Measurements from ENCODE around the gene ATP8A2.

The ATP8A2 gene

DNA sequence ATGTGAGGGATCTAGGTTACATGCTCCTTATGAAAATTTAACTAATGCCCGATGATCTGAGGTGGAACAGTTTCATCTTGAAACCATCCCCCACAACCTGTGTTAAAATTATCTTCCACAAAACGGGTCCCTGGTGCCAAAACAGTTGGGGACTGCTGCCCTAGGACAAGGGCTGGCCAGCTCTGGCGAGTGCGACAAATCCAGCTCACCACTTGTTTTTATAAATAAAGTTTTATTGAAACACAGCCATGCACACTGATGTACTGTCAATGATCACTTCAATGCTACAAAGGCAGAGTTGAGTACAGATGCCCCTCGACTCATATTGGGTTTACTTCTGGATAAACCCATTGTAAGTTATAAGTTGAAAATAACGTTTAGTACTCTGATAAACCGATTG lies 235.3 kb downstream of the ATP8A2 start:
- no peaks in the 10 kb centered on the region for H3K4me1 ChIP-seq
- H3K9ac ChIP-seq: no peak overlapping the region
- H3K4me2 ChIP-seq: no peak overlapping the region
- peaks cover 0 to 16% (median 9%) of the 10 kb centered on the region in 11 experiments; a peak in 16 of 22 replicates for H3K9me3 ChIP-seq (replicated peaks in 1 of 11)
- H3K27ac ChIP-seq: no peak overlapping the region
- no peaks in the 10 kb centered on the region for H3K27me3 ChIP-seq
- no peaks in the 10 kb centered on the region for H3K36me3 ChIP-seq
- no peak for TF ChIP-seq Cebpa-rat (IDR thresholded peaks at IDR 0.05)
- H4K20me1 ChIP-seq: no peaks in the 10 kb centered on the region
- no peak overlapping the region for H3K4me3 ChIP-seq

DNA sequence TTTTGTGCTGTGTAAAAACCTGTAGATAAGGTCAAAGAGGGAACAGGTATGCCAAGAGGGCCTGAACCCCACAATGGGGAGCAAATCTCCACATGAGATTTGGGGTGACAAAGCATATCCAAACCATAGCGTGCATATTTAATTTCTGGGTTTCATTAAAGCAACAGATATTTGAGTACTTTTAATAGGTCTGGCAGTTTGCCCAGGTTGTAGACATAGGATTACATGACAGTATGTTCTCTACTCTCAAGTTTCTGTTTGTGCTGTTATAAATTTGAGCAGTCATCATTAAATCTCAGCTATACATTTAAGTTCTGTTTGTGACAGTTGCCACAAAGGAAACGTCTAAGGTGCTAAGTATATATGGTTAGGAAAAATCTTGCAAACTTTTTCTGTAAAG lies 236.4 kb downstream of the ATP8A2 start:
- H4K20me1 ChIP-seq: no peaks in the 10 kb centered on the region
- no peaks in the 10 kb centered on the region for H3K27me3 ChIP-seq
- H3K4me2 ChIP-seq: no peak overlapping the region
- H3K9ac ChIP-seq: no peak overlapping the region
- H3K36me3 ChIP-seq: no peaks in the 10 kb centered on the region
- H3K4me3 ChIP-seq: no peak overlapping the region
- no peaks in the 10 kb centered on the region for H3K4me1 ChIP-seq
- TF ChIP-seq Cebpa-rat (IDR thresholded peaks at IDR 0.05): no peak
- H3K9me3 ChIP-seq (replicated peaks in 1 of 11): peaks cover 4 to 18% (median 10%) of the 10 kb centered on the region in 11 experiments; a peak in 18 of 22 replicates
- no peak overlapping the region for H3K27ac ChIP-seq

DNA sequence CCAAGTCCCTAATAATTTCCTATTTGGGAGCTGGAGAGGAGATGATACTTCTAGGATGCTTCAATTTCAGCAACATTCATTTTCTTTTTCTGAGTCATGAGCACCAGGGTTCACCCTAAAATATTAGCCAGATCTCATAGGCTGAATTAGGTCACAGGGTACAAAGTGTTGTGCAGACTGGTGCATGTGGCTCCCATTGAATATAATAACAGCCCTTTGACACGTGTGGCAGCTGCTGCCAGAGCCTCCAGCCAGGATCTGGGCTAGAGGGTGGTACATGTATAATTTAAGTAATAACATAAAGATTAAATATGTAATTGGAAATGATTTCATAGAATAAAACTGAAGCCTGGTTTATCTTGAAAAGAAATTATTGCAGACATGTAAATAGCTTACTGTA lies 244.9 kb downstream of the ATP8A2 start:
- TF ChIP-seq Cebpa-rat (IDR thresholded peaks at IDR 0.05): no peak
- no peaks in the 10 kb centered on the region for H3K36me3 ChIP-seq
- no peak overlapping the region for H3K9ac ChIP-seq
- H3K4me3 ChIP-seq: no peak overlapping the region
- no peak overlapping the region for H3K27ac ChIP-seq
- no peaks in the 10 kb centered on the region for H4K20me1 ChIP-seq
- no peak overlapping the region for H3K4me2 ChIP-seq
- peaks cover 23 to 43% (median 29%) of the 10 kb centered on the region in 11 experiments for H3K9me3 ChIP-seq (replicated peaks in 1 of 11)
- H3K4me1 ChIP-seq: peaks cover 0 to 12% (median 0%) of the 10 kb centered on the region in 10 experiments; a peak in 4 of 20 replicates
- no peaks in the 10 kb centered on the region for H3K27me3 ChIP-seq

DNA sequence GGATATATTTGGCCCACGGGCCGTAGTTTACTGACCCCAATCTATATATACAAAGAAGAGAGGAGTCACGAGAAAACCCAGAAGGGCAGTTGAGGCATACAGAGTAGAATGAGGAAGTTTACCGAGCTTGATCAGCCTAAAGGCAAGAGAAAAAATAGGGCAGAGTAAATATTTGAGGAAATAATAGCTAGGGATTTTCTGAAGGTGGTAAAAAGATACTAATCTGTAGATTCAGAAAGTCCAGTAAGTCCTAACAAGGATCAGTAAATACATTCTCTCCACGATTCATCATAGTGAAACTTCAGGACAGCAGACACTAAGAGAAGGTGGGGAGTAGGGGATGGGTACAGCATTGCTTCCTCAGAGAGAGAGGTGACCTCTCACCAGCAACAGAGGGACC lies 248.1 kb downstream of the ATP8A2 start:
- TF ChIP-seq Cebpa-rat (IDR thresholded peaks at IDR 0.05): no peak
- Histone ChIP-seq H4K20me1 (no peaks in the 10 kb centered on the region), H3K4me3 (no peak overlapping the region), H3K4me2 (no peak overlapping the region), H3K4me1 (peaks cover 0 to 7% (median 0%) of the 10 kb centered on the region in 10 experiments; a peak in 4 of 20 replicates), H3K27me3 (no peaks in the 10 kb centered on the region), H3K36me3 (no peaks in the 10 kb centered on the region), H3K9ac (no peak overlapping the region), H3K27ac (no peak overlapping the region), H3K9me3 (replicated peaks in 1 of 11) (peaks cover 10 to 24% (median 17%) of the 10 kb centered on the region in 11 experiments)

DNA sequence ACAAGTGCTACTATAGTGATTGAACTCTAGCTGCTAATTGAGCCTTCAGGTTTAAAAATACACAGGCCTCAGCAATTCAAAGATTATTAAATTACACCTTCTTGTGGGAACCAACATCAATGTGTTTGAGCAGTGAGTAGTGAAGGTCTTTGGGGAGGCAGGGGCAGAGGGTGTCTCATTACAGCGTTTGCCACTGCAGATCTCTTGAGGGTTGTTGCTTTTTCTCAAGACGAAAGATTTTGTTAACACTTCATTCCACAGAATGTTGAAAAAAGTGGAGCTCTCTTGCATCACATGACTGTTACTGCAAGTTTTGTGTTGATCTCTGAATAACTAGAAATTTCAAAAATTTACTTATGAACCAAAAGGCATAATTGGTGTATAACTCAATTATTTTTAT lies 253.6 kb downstream of the ATP8A2 start:
- H4K20me1 ChIP-seq: no peaks in the 10 kb centered on the region
- peaks cover 15 to 30% (median 21%) of the 10 kb centered on the region in 11 experiments for H3K9me3 ChIP-seq (replicated peaks in 1 of 11)
- no peak overlapping the region for H3K9ac ChIP-seq
- no peak overlapping the region for H3K4me3 ChIP-seq
- peaks cover 0 to 3% (median 0%) of the 10 kb centered on the region in 10 experiments; a peak in 1 of 20 replicates for H3K4me1 ChIP-seq
- no peak overlapping the region for H3K4me2 ChIP-seq
- H3K27ac ChIP-seq: no peak overlapping the region
- H3K27me3 ChIP-seq: no peaks in the 10 kb centered on the region
- no peaks in the 10 kb centered on the region for H3K36me3 ChIP-seq
- no peak for TF ChIP-seq Cebpa-rat (IDR thresholded peaks at IDR 0.05)

DNA sequence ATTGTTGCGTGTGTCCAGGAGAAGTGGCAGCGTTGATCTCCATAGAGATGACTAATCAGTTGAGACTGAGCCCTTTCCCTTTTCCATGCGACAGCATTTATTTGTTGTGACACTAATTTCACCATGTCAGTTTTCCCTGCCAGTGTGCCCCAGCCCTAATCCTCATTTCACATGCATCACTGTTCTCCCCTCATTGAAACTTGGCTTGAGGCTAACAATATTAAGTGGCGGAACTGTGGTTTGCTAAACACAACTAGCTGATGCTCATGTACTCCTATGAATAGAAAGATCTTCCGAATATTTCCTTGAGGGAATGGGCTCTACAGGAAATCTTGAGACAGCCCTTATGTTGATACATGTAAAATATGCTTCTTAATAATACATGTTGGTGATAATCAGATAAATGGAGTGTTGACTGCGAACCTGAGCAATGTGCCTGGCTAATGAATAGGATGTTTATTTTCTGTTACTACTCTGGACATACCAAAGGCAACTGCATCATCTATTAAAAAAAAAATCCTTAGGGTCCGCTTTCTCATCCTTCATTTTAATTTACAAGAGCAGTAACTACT lies 258.6 kb downstream of the ATP8A2 start:
- no peak overlapping the region for H3K27ac ChIP-seq
- H4K20me1 ChIP-seq: no peaks in the 10 kb centered on the region
- H3K9me3 ChIP-seq (replicated peaks in 1 of 11): peaks cover 15 to 29% (median 23%) of the 10 kb centered on the region in 11 experiments
- H3K4me2 ChIP-seq: no peak overlapping the region
- no peak overlapping the region for H3K9ac ChIP-seq
- no peak overlapping the region for H3K4me3 ChIP-seq
- H3K36me3 ChIP-seq: no peaks in the 10 kb centered on the region
- no peak for TF ChIP-seq Cebpa-rat (IDR thresholded peaks at IDR 0.05)
- no peaks in the 10 kb centered on the region for H3K27me3 ChIP-seq
- peaks cover 8 to 41% (median 36%) of the 10 kb centered on the region in 10 experiments; a peak in 19 of 20 replicates for H3K4me1 ChIP-seq

DNA sequence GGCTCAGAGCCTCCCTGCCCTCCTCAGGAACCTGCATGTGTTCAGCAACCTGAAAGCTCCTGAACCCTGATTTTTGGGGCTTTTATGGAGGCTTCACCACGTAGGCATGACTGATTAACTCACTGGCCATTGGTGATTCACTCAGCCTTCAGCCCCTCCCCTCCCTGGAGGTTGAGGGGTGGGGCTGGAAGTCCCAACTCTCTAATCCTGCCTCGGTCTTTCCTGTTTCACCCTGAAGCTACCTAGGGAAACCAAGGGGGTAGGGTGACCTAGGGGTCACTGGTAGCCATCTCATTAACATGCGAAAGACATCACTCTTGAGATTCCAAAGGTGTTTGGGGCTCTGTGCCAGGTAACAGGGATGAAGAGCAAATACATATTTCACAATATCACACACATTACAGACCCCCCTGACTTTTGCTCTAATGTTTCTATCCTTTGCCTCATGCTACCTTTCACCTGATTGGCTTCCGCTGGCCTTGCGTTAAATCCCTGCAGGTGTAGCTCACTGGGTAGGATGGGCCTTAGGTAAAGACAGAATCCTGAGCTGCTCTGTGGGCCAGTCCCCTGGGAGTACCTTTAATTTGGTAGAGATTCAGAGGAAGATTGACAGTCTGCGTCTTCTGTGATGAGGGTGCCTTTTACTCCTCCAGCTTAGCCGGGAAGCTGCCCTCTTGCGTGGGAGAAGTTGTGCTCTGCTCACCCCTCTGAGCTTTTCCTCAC lies 260.6 kb downstream of the ATP8A2 start:
- no peak overlapping the region for H3K27ac ChIP-seq
- H3K9me3 ChIP-seq (replicated peaks in 1 of 11): peaks cover 0 to 29% (median 13%) of the 10 kb centered on the region in 11 experiments; a peak in 15 of 22 replicates
- H3K27me3 ChIP-seq: no peaks in the 10 kb centered on the region
- H3K36me3 ChIP-seq: no peaks in the 10 kb centered on the region
- H3K4me2 ChIP-seq: peak overlapping the region in 7 of 11 experiments; percentile 4 to 74 (median 69); a peak in 10 of 22 replicates
- H3K9ac ChIP-seq: no peak overlapping the region
- H4K20me1 ChIP-seq: no peaks in the 10 kb centered on the region
- H3K4me1 ChIP-seq: peaks cover 8 to 60% (median 50%) of the 10 kb centered on the region in 10 experiments; a peak in 19 of 20 replicates
- TF ChIP-seq Cebpa-rat (IDR thresholded peaks at IDR 0.05): peak in 1 of 11 experiments; percentile 50; a peak in 1 of 22 replicates
- H3K4me3 ChIP-seq: no peak overlapping the region

DNA sequence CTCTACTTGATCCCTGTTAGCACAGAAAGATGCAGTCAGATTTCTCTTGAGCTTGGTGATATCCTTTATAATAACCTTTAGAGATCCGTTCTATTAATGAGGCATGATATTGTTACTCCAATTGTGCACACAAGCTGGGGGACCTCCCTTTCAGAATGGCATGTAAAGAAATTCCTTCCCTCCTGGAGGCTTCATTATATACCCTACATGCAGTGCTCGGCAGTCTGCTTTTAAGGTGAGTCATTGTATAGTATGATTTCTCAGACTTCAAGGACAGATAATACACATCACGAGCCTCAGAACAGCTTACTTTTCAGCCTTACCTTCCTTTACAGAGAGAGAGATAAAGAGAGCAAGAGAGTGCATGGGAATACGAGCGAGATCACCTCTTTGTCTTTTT lies 261.3 kb downstream of the ATP8A2 start:
- Histone ChIP-seq H3K27ac (no peak overlapping the region), H3K36me3 (no peaks in the 10 kb centered on the region), H3K9me3 (replicated peaks in 1 of 11) (peaks cover 0 to 22% (median 8%) of the 10 kb centered on the region in 11 experiments; a peak in 10 of 22 replicates), H3K4me1 (peaks cover 8 to 66% (median 56%) of the 10 kb centered on the region in 10 experiments; a peak in 19 of 20 replicates), H3K27me3 (no peaks in the 10 kb centered on the region), H3K4me3 (no peak overlapping the region), H3K4me2 (peak overlapping the region in 8 of 11 experiments; percentile 61 to 76 (median 69); a peak in 13 of 22 replicates), H4K20me1 (no peaks in the 10 kb centered on the region), H3K9ac (no peak overlapping the region)
- no peak for TF ChIP-seq Cebpa-rat (IDR thresholded peaks at IDR 0.05)

DNA sequence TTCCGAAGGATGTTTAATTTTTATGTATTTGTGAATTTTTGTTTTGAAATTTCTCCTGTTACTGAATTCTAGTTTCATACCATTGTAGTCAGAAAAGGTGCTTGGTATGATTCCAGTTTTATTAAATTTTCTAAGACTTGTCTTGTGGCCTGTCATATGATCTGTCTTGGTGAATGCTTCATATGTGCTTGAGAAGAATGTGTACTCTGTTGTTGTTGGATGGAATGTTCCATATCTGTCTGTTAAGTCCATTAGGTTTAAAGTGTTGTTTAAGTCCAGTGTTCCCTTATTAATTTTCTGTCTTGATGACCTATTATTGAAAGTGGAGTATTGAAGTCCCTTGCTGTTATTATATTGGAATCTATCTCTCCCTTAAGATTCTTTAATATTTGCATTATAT lies 273.9 kb downstream of the ATP8A2 start:
- H3K36me3 ChIP-seq: no peaks in the 10 kb centered on the region
- peaks cover 31 to 82% (median 68%) of the 10 kb centered on the region in 11 experiments for H3K9me3 ChIP-seq (replicated peaks in 1 of 11)
- H3K27ac ChIP-seq: no peak overlapping the region
- no peak overlapping the region; a peak in 1 of 22 replicates for H3K4me2 ChIP-seq
- peaks cover 0 to 17% (median 0%) of the 10 kb centered on the region in 10 experiments; a peak in 2 of 20 replicates for H3K4me1 ChIP-seq
- no peak overlapping the region; a peak in 1 of 20 replicates for H3K4me3 ChIP-seq
- no peaks in the 10 kb centered on the region for H3K27me3 ChIP-seq
- no peaks in the 10 kb centered on the region for H4K20me1 ChIP-seq
- TF ChIP-seq Cebpa-rat (IDR thresholded peaks at IDR 0.05): no peak
- no peak overlapping the region for H3K9ac ChIP-seq
